Activated CD4-positive, alpha-beta T cell treated with anti-CD3 and anti-CD28 coated beads, Interleukin-2, amount 50 U/mL, for 4 hours (primary cell): ENCODE measurements around the gene AMN1.
A peak's percentile ranks its signal among the peaks of the same experiment; 100 is the strongest.
"Not testable (repeated sequence)": the region's sequence is repeated elsewhere in the genome, so short reads cannot be mapped to it uniquely, and the experiment has no call there.

Experiments used
- DNase-seq, 2 experiments: peaks; one replicate each; pipeline ENCODE4 v3.0.0-alpha.2; 2020

The AMN1 gene

DNA sequence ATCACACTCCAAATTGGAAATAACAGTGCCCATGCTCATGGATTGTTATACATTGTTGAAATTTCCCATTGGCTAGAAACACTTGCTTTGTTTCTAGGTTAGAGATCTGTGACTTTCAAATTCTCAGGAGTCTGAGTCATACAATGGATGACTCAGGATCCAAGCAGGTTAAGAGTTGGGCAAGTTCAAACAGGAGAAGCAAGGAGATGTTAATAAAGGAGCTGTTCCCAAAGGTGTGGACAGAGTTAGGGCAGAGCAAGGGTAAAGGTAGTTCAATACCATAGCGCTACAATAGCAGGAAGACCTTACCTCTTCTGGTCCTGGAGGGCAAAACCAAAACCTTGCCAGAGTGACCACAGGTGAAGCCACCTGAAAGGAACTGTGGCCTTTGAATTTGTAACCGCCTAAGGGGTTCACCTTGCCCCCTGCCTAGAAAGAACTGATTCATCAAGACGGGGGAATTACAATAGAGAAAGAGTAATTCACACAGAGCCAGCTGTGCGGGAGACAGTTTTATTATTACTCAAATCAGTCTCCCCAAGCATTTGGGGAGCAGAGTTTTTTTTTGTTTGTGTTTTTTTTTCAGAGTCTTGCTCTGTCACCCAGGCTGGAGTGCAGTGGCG, 4.2 kb upstream of the AMN1 start:
- DNase-seq, result no peak

- DNase-seq, result not testable (repeated sequence)
Measured at GRCh38 chr12:31731203-31731602, 2.4 kb upstream of the AMN1 start.

GRCh38 chr12:31729705-31730104, 884 bp upstream of the AMN1 start:
- DNase-seq, result no peak

- no peak for DNase-seq
Measured at GRCh38 chr12:31728289-31728916, 418 bp downstream of the AMN1 start.

DNA sequence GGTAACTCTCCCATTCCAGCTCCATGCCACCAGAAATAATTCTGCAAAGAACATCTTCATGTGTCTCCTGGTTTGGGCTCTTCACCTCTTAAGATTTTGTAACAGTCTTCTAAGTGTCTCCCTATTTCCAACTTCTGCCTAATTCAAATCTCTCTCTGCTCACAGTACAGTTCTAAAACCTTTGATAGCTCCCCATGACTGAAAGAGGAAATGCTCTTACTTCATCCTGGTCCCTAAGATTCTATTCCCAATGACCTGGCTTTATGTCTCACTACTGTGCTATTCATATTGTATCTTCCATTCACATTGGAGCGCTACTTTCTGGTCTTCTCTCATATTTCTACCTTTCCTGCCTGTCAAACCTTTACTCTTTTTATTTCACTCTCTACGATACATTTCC, 1.6 kb downstream of the AMN1 start:
- DNase-seq, result no peak

GRCh38 chr12:31726575-31726974, 2.2 kb downstream of the AMN1 start:
- no peak for DNase-seq

DNA sequence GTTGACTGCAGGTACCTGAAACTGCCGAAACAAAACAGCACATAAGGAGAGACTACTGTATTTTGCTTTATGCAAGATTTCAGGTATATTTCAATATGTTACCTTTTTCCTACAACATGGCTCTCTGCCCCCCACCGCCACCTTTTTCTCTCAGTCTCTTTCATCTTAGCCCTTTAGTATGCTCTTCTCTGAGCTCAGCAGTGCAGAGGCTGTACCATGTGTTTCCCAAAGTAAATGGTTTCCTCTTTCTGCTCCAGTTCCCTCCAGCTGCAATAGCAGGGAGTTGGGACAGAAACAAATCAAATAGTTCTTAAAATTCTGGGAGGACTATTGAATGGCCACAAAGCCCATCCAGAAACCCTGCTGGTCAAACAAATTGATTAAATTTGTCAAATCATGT, 4.3 kb downstream of the AMN1 start:
- no peak for DNase-seq

- no peak for DNase-seq
Measured at GRCh38 chr12:31722580-31722979, 6.2 kb downstream of the AMN1 start.

DNA sequence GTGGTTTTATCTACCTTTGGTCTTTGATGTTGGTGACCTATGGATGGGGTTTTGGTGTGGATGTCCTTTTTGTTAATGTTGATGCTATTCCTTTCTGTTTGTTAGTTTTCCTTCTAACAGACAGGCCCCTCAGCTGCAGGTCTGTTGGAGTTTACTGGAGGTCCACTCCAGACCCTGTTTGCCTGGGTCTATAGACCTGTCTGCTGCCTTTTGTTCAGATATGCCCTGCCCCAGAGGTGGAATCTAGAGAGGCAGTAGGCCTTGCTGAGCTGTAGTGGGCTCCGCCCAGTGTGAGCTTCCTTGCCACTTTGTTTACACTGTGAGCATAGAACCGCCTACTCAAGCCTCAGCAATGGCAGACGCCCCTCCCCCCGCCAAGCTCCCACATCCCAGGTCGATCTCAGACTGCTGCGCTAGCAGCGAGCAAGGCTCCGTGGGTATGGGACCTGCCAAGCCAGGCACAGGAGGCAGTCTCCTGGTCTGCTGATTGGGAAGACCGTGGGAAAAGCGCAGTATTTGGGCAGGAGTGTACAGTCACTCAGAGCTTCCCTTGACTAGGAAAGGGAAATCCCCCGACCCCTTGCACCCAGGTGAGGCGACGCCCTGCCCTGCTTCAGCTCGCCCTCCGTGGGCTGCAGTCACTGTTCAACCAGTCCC, 10.2 kb downstream of the AMN1 start:
- DNase-seq, result not testable (repeated sequence)

- not testable (repeated sequence) for DNase-seq
Measured at GRCh38 chr12:31716998-31717397, 11.8 kb downstream of the AMN1 start.

- DNase-seq, result no peak
Measured at GRCh38 chr12:31715283-31715825, 13.5 kb downstream of the AMN1 start.

- DNase-seq, result no peak
Measured at GRCh38 chr12:31714406-31715271, 14.2 kb downstream of the AMN1 start.

DNA sequence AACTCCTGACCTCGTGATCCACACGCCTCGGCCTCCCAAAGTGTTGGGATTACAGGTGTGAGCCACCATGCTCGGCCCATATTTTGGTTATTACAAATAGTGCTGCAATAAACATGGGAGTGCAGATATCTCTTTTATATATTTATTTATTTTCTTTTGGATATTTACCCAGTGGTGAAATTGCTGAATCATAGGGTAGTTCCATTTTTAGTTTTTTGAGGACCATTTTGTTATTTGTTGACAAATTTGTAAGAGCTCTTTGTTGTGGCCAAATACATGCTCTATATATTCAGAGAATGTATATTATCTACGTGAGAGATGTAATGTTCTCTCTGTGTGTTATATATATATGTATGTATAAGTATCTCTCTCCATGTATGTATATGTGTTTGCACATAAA, 15.9 kb downstream of the AMN1 start:
- no peak for DNase-seq

GRCh38 chr12:31710021-31710818, 18.6 kb downstream of the AMN1 start:
- DNase-seq, result no peak

GRCh38 chr12:31708118-31708517, 20.7 kb downstream of the AMN1 start:
- DNase-seq, result not testable (repeated sequence)

DNA sequence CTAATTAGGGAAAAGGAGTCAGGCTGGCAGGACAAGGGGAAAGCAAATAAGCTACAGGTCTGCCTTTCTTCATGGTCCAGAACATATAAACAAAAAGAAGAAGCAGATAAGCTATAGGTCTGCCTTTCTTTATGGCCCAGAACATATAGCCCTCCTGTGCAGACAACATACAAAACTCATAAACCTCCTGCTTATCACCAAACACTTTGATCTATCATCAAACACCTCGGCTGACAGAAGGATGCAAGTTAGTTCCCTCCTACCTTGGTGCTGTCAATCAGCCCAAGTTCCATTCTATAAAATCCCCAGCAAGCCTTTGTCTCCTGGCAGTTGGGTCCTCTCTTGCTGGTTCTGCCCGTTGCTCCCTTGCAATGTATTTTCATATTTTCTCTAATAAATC, 23.2 kb downstream of the AMN1 start:
- DNase-seq, result no peak

- DNase-seq, result no peak
Measured at GRCh38 chr12:31702047-31702446, 26.8 kb downstream of the AMN1 start.

GRCh38 chr12:31689921-31690320, 38.9 kb downstream of the AMN1 start:
- DNase-seq, result not testable (repeated sequence)

DNA sequence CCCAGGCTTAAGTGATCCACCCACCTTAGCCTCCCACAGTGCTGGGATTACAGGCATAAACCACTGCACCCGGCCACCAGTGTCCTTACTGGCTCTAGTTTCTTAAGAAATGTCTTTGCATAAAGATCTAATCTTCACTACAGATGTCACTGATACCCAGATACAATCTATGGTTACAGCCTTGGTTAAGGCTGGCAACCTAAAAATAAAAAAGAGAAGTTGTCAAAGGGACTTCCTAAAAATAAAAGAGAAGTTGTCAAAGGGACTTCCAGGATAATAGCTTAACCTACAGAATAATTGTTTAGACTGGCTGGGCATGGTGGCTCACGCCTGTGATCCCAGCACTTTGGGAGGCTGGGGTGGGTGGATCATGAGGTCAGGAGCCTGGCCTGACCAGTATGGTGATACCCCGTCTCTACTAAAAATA, 41.7 kb downstream of the AMN1 start:
- no peak for DNase-seq

GRCh38 chr12:31685801-31686200, 43.0 kb downstream of the AMN1 start:
- DNase-seq, result no peak

GRCh38 chr12:31682136-31682962, 46.5 kb downstream of the AMN1 start:
- DNase-seq, result peak; percentile 60
